GM18951 (cell line): ENCODE measurements around the gene RABEP2.
"Not testable (repeated sequence)": the region's sequence is repeated elsewhere in the genome, so short reads cannot be mapped to it uniquely, and the experiment has no call there.

Experiments used
- POLR2A ChIP-seq: IDR thresholded peaks from 4 replicates; pipeline ENCODE4 v1.6.1; 2011; ENCODE audit warnings: mild to moderate bottlenecking; ENCODE audit not compliant: insufficient read length, insufficient read depth; ENCODE audit errors: extremely low read depth
- in situ Hi-C: fragments of 300-500 bp; cut with MboI; formaldehyde crosslinking; loops from one replicate; pipeline ENCODE4 v1.12.0; 2022; ENCODE audit warnings: low sequenced_read_pairs, mixed read lengths, inconsistent platforms; ENCODE audit not compliant: unreplicated experiment

The RABEP2 gene

DNA sequence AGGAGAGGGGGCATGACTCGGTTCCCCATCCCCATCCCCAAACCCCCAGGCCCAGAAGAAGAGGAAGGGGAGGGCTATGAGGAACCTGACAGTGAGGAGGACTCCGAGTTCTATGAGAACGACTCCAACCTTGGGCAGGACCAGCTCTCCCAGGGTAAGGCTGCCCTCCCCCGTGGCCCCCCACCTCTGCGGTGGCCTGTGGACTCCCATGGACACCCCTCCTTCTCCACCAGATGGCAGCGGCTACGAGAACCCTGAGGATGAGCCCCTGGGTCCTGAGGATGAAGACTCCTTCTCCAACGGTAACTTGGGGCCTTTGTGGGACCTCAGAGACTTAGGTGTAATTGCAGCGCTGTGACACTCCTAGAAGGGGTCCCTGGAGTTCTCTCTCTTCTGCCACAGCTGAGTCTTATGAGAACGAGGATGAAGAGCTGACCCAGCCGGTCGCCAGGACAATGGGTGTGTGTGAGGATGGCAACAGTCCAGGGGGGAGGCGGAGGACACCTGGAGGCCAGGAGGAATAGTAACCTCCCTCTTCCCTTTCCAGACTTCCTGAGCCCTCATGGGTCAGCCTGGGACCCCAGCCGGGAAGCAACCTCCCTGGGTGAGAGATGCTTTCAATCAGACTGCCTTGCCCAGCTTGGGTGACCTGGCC is 12.3 kb upstream of the RABEP2 start:
- in situ Hi-C loops, result no loop called here

DNA sequence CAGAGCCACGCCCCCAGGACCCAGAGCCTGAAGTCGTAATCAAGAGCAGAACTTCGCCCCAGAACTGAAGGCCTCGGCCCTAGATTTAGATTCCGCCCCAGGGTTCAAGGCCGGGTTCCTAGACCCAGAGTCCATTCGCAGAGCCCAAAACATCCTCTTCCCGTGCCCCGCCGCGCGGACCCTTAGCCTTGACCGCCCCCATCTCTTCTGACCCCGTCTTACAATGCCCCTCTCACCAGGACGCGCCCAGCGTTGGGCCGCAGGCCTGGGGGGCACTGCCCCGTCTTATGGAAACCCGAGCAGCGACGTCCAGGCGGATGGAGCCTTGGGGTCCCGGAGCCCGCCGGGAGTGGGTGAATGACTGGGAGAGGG is 11.7 kb upstream of the RABEP2 start:
- in situ Hi-C loops, result no loop called here
- no peak for TF ChIP-seq POLR2A

More for the DNA sequence above, 12.3 kb upstream of the RABEP2 start:
- TF ChIP-seq POLR2A, result no peak

DNA sequence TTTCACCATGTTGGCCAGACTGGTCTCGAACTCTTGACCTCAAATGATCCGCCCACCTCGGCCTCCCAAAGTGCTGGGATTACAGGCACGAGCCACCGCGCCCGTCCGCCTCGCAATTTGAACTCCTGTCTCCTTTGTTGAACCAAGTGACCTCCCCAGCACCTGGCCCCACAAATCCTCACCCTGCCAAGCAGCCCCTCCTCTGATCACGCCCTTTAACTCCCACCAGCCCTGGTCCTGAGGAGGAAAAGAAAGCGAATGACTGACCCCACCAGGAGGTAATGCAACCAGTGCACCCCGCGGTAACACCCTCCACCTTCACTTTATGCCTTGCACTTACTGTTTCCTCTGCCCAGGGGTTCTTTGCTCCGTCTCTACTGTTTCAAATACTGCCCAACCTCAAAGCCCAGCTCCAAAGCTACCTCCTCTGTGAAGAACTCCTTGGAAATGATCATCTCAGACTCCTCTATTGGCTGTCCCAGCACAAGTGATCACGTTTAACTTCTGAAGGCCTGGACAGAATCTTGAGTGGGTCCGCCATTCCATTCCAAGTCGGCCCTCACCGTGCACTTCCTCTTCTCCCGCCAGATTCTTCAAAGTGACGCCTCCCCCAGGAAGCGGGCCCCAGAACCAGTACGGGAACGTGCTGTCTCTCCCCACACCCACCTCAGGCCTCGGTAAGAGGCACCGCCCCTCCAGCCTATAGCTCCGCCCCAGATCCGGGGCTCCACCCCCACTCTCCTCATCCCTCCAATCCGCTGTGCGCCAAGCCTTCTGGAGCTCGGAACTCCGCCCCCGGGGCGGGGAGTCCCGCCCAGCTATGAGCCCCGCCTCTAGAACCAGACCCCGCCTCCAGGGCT is 11.1 kb upstream of the RABEP2 start:
- peak; percentile 33 for TF ChIP-seq POLR2A
- in situ Hi-C loops, result no loop called here

- TF ChIP-seq POLR2A, result no peak
- in situ Hi-C loops, result no loop called here
Observed at GRCh38 chr16:28935346-28935745, 10.3 kb upstream of the RABEP2 start.

DNA sequence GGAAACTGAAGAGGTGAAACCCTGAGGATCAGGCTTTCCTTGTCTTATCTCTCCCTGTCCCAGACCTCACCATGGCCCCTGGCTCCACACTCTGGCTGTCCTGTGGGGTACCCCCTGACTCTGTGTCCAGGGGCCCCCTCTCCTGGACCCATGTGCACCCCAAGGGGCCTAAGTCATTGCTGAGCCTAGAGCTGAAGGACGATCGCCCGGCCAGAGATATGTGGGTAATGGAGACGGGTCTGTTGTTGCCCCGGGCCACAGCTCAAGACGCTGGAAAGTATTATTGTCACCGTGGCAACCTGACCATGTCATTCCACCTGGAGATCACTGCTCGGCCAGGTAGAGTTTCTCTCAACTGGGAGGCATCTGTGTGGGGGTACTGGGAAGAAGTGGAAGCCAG is 8.1 kb upstream of the RABEP2 start:
- no peak for TF ChIP-seq POLR2A
- in situ Hi-C loops, result no loop called here

DNA sequence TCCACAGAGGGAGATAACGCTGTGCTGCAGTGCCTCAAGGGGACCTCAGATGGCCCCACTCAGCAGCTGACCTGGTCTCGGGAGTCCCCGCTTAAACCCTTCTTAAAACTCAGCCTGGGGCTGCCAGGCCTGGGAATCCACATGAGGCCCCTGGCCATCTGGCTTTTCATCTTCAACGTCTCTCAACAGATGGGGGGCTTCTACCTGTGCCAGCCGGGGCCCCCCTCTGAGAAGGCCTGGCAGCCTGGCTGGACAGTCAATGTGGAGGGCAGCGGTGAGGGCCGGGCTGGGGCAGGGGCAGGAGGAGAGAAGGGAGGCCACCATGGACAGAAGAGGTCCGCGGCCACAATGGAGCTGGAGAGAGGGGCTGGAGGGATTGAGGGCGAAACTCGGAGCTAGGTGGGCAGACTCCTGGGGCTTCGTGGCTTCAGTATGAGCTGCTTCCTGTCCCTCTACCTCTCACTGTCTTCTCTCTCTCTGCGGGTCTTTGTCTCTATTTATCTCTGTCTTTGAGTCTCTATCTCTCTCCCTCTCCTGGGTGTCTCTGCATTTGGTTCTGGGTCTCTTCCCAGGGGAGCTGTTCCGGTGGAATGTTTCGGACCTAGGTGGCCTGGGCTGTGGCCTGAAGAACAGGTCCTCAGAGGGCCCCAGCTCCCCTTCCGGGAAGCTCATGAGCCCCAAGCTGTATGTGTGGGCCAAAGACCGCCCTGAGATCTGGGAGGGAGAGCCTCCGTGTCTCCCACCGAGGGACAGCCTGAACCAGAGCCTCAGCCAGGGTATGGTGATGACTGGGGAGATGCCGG is 7.5 kb upstream of the RABEP2 start:
- no peak for TF ChIP-seq POLR2A
- in situ Hi-C loops, result no loop called here

GRCh38 chr16:28931801-28932225 is 6.8 kb upstream of the RABEP2 start, which contains the start of gene CD19:
Gene CD19 (plus strand): TSS chr16:28931971. CDS start chr16:28932001, 30 bp downstream.
- in situ Hi-C loops, result no loop called here
- TF ChIP-seq POLR2A, result peak; percentile 68

GRCh38 chr16:28930652-28931051 is 5.6 kb upstream of the RABEP2 start:
- in situ Hi-C loops, result no loop called here
- peak; percentile 30 for TF ChIP-seq POLR2A

DNA sequence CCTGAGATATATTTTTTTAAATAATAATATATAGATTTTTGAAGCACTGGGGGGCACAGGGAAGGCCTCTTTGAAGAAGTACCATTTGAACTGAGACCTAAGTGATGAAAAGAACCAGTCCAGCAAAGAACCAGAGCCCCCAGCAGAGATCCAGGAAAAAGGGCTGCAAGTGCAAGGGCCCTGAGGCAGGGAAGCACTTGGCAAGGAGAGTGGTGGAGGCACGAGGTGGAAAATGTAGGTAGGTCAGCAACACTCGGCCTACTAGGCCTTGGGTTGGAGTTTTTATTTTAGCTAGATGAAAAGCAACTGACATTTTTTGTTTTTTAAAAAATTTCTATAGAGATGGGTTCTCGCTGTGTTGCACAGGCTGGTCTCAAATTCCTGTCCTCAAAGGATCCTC is 5.2 kb upstream of the RABEP2 start:
- in situ Hi-C loops, result no loop called here
- TF ChIP-seq POLR2A, result no peak

DNA sequence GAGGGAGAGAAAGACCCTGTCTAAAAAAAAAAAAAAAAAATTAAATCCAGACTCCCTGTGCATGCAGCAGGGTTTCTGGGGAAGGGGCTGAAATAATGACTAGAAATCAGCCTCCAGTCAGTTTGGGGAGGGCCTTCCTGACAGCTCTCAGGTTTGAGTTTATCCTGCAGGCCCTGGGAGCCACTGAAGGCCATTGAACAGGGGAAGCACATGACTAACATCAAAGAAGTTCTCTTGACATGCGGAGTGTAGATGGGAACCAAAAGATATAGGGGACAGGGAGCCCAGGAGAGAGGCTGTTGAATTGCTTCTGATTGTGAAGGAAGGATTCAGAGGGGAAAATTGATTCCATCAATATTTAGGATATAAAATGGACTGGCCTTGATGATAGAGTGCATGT is 2.8 kb upstream of the RABEP2 start:
- in situ Hi-C loops, result no loop called here
- no peak for TF ChIP-seq POLR2A

- in situ Hi-C loops, result not testable (repeated sequence)
Observed at GRCh38 chr16:28926284-28926683, 1.2 kb upstream of the RABEP2 start.

GRCh38 chr16:28925386-28926228 is 569 bp upstream of the RABEP2 start:
- TF ChIP-seq POLR2A, result peak; percentile 80
- in situ Hi-C loops, result no loop called here

DNA sequence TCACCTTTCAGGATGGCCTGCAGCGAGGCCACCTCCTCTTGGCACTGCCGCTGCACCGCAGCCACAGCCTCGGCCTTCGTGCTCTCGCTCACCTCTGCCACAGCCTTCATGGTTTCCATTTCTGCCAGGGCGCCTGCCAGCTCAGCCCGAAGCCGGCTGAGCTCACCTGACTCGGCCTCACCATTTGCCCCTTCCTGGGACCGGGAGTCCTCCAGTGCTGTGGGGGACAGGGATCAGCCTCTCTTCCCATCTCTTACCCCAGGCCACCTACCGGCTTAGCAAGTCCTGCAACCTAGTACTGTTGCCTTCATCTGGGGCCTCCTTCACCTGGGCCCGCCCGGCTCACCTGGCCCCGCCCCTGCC is 658 bp downstream of the RABEP2 start:
- in situ Hi-C loops, result no loop called here
- no peak for TF ChIP-seq POLR2A
